HG03432 (cell line): ENCODE measurements around the gene DTX3.
"Not testable (repeated sequence)": the region's sequence is repeated elsewhere in the genome, so short reads cannot be mapped to it uniquely, and the experiment has no call there.

Experiments used
- ATAC-seq: cut with Tn5 transposase; IDR thresholded peaks from one replicate; pipeline ENCODE4 v1.9.1; 2021; ENCODE audit warnings: mild to moderate bottlenecking, moderate library complexity; ENCODE audit not compliant: unreplicated experiment

DTX3 gene

DNA sequence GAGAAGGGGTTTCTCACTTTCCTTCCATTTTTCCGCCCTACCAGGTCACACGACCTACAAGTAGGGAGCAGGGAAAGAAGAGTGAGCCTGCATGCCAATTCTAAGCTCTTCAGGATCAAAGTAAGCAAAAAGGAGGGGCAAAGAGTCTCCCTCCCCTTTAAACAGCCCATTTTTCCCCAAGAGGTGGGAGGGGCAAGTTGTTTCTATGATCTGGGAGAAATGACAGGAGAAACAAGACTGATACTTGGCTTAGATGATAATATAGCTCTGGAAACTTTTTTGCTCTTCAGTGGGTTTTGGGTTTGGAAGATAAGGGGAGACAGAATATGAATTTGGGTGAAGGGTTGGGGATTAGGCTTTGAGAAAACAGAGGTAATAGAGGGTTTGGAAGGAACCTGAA lies 1.8 kb downstream of the DTX3 start:
- ATAC-seq, result no peak

- no peak for ATAC-seq
These were observed 2.2 kb downstream of the DTX3 start for GRCh38 chr12:57606821-57607220.

DNA sequence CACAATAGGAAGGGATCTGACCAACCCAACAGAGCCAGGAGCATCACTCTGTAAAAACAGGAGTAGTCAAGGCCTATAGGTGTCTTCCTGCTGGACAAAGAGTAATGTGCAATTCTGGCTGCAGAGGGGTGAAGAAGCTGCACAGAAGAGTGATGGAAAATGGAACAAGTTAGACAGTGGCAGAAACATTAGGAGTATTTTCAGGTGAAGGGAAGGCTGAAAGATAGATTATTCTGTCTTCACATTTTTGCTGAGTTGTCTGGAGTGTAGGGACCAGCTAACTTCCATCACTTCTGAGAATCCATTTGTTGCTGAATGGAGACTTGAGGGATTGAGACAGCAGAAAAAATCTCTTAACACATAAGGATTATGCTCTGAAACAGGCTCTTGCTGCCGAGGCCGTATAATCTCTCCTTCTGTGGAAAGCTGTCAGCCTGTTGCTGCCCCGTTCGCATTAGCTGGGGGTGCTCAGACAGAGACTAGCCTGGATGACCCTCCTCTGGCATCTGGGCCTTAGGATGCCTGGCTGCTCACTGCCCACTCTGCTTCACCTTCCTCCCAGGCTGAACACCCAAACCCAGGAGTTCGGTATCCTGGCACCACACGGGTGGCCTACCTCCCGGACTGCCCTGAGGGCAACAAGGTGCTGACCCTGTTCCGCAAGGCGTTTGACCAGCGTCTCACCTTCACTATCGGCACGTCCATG lies 3.5 kb downstream of the DTX3 start:
- no peak for ATAC-seq

GRCh38 chr12:57609101-57609780 lies 4.6 kb downstream of the DTX3 start:
- no peak for ATAC-seq

DNA sequence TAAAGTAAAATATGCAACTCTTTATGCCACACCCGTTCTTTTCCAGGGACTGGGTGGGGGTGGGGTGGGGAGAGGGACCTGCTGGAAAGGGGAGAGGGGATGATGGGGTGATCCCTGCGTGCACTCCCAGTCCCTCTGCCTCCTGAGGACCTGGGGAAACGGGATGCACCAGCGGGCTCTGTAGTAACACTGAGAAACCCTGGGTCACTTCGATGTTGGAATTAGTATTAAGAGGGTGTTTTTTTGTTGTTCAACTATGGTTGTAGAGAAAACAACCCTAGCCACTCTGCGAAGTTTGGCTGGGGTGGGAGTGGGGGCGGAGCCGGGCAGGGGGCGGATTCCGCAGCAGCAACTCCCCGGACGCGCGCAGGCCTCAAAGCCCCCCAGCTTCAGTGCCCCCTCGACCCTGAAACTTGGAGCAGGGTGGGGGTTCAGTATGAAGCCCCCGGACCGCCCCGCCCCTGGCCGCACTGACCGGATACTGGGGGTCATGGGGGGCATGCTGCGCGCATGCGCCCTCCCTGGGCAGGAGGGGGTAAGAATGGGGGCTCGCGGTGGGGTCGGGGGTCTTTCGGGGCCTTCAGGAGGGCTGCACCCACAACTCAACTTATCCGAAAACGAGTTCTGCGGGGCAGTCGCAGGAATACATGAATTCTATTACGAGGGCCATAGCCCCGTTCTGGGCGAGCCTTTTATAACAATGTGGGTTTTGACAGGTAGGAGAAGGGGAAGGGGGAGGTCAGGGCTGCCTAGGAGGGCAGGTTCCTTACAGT lies 5.3 kb downstream of the DTX3 start:
- ATAC-seq, result no peak

GRCh38 chr12:57610554-57611107 lies 6.0 kb downstream of the DTX3 start:
- no peak for ATAC-seq

DNA sequence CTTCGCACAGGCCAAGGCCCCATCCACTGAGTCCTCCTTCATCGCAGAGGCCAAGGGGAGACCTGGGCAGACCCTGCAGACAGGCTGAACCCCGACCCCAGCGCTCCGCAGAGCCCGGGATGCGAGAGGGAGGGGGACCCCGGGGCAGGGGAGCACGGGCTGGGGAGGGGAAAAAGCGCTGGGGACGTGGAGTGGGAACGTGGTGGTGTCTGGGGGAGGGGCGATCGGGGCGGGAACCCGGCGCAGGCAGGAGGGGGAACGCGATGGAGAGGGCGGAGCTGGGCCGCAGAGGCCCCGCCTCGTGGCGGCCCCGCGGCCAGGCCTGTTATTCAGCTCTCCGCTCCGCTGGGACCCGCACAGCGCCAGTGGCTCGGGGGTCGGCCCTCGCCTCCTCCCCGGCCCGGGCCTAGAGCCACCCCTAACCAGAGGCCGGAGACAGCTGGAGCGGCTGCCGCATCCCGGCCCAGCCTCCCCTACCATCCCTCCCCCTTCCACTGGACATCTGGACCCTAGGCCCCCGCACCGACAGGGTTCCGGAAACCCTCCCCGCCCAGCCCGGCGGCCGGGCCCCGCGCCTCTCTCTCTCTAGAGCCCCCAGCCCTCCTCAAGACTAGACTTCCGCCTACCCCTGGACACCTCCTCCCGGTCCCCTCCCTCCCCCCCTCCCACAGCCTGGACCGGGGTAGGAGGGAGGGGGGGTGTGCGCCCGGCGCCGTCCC lies 6.6 kb downstream of the DTX3 start, which contains the start of gene ARHGEF25:
Gene ARHGEF25 (plus strand): TSS at position 328 of the 719 bp plus-strand sequence. CDS start 460 bp downstream, outside the sequence.
- ATAC-seq, result peak; percentile 61

- no peak for ATAC-seq
These were observed 7.4 kb downstream of the DTX3 start for GRCh38 chr12:57611827-57612710.

- no peak for ATAC-seq
These were observed 8.2 kb downstream of the DTX3 start for GRCh38 chr12:57612711-57613426.

DNA sequence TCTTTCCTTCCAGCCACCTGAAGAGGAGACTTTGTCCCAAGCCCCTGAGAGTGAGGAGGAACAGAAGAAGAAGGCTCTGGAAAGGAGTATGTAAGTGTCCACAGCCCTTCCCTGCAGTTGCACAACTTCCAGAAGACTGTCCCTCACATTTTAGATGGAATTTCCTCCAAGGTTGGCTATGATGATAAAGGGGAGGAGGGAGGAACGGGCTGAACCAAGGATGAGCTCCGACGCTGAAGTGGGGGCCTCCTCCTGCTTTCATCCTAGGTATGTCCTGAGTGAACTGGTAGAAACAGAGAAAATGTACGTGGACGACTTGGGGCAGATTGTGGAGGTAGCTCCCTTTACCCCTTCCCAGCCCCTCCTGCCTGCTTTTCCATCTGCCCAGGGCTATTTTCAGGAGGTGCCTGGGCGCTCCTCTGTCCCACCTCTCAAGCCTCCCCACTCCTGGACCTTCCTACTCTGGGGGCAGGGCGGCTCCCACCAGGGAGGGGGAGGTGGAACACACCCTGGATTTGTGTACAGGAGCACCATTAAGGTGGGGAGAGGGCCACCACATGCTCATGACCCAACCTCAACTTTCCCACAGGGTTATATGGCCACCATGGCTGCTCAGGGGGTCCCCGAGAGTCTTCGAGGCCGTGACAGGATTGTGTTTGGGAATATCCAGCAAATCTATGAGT lies 8.9 kb downstream of the DTX3 start:
- no peak for ATAC-seq

DNA sequence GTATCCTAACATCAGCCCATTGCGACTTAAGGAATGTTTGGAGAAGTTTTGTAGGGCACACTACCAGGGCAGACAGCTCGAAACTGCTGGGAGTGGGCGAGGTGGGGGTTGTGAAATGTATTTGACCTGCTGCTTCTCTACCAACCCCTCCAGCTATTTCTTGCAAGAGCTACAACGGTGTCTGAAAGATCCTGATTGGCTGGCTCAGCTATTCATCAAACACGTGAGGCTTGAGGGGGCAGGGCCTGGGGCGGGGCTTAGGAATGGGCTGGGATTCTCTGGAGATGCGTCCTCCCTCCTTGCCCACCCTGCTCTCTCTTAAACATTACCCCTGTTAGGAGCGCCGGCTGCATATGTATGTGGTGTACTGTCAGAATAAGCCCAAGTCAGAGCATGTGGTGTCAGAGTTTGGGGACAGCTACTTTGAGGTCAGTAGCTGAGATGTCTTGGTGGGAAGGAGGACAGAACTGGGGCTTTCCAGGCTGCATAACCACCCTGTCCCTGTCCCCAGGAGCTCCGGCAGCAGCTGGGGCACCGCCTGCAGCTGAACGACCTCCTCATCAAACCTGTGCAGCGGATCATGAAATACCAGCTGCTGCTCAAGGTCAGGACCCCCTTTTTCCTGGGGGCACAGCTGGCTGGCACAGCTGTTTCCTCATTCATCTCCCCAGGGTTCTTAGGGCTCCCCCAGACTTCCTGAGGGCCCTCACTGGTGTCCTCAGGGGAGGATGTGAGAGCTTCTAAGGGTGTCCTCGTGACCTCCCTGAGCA lies 9.7 kb downstream of the DTX3 start:
- ATAC-seq, result peak; percentile 65

DNA sequence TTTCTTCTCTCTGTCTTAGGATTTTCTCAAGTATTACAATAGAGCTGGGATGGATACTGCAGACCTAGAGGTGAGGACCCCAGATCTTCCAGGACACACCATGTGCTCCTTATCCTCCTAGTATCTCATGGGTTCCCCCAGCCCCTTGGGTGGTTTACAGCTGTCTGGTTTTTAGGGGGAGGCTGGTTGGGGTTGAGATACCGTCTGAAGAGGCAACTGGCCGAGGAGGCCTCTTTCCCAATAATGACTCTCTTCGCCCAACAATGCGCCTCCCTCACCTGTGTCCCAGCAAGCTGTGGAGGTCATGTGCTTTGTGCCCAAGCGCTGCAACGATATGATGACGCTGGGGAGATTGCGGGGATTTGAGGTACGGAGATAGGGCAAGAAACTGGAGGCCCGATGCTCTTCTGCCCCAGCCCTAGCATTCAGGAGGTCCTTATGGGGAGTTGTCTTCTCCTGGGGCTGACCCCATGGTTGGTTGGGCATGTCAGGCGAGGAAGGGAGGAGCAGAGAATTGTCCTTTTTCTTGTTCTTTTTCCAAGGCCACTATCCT lies 10.4 kb downstream of the DTX3 start:
- ATAC-seq, result no peak

DNA sequence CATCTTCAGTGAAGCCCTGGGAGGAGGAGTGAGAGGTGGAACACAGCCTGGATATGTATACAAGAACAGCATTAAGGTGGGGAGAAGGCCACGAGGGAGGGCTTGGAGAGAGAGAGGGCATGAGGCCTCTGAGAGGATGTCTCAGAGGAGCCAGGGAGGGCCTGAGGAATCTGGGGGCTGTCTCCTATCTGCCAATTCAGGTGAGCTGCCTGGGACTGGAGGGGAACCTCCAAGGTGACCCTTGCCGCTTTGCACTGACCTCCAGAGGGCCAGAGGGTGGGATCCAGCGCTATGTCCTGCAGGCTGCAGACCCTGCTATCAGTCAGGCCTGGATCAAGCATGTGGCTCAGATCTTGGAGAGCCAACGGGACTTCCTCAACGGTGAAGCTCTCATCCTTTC lies 11.0 kb downstream of the DTX3 start:
- ATAC-seq, result no peak

GRCh38 chr12:57616383-57617101 lies 11.9 kb downstream of the DTX3 start:
- ATAC-seq, result no peak

- no peak for ATAC-seq
These were observed 13.3 kb downstream of the DTX3 start for GRCh38 chr12:57617942-57618341.

DNA sequence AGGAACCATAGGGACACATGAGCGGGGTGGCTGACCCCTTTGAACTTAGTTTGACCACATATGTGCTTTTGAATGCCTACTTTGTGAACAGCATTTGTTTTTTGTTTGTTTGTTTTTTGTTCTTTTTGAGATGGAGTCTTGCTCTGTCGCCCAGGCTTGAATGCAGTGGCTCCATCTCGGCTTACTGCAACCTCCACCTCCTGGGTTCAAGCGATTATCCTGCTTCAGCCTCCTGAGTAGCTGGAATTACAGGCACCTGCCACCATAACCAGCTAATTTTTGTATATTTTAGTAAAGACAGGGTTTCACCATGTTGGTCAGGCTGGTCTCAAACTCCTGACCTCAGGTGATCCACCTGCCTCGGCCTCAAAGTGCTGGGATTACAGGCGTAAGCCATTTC lies 13.8 kb downstream of the DTX3 start:
- ATAC-seq, result not testable (repeated sequence)

DNA sequence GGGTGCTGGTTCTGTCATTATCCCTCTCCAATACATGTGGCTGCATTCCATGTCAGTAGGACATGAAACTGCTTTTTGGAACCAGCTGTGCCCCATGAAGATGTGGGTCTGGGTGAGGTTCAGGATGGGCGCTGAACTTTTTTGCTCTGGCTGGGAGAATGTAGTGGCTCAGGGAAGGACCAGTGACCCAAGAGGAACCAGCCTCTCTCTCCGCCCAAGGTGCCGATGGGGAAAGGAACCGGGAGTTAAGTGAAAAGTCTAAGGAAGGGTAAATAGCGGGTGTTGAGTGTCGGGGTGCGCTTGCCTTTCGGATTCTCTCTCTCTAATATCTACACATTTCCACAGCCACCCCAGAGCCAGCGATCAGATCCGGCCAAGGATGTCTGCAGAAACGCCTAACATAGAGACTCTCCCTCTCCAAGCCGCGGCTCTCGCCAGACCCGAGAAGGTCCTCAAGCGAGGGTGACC lies 14.4 kb downstream of the DTX3 start:
- ATAC-seq, result no peak
